Loucy (cell line): ENCODE measurements around the gene FXR2.

ENCODE experiments used
- EZH2phosphoT487 ChIP-seq: fragments of 200-600 bp; IDR thresholded peaks from 2 replicates; pipeline ENCODE4 v1.6.1; 2018; ENCODE audit warnings: antibody characterized with exemption, mild to moderate bottlenecking, moderate library complexity, borderline replicate concordance
- TF ChIP-seq, protein P1 (sequence below): fragments of 200-600 bp; sonication (generic); conservative IDR thresholded peaks from 2 replicates; pipeline ENCODE4 v1.5.1; 2014; ENCODE audit warnings: mild to moderate bottlenecking, antibody characterized with exemption, low read length

DNA sequence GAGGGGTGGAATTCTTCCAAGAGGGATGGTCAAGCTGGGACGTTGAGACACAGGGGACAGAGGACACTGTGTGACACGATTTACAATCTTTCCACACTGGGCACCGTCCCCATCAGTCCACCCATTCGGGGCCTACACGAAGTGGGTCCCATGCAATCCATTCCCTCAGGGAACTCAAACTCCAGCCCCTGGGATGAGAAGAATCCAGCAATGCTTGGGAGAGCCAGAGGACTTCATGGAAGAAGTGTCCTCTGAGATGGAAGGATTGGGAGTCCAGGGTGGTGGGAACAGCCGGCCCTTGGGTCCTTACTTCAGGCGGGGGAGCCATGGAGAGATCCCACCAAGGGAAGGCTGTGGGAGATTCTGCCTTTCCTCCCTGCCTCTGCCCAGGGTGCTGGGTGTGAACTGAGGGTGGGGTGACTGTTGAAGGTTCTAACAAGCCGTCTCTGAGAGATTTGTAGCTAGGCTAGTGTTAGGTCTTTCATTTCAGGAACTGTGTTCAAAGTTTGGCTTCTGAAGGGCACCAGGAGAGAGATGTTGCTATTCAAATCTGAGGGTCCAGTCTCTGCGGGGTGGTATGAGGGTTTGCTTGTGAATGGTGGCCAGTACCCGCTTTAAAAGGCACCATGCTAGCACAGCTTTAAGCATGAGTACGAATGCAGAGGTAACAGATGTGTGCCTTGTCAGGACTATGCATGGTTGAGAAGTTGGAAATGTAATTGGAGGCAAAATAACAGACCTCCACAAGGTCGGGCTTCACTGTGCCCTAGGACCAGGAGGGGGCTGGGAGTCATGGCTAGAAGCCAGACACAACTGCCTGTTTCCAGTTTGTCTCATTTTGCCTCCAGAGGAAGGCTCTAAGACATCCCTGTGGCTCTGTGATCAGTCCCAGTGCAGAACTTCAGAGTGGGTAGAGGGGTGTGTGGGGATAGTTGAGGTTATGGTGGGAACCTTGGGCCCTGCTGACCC is 38.0 kb upstream of the FXR2 start:
- TF ChIP-seq, protein P1, sequence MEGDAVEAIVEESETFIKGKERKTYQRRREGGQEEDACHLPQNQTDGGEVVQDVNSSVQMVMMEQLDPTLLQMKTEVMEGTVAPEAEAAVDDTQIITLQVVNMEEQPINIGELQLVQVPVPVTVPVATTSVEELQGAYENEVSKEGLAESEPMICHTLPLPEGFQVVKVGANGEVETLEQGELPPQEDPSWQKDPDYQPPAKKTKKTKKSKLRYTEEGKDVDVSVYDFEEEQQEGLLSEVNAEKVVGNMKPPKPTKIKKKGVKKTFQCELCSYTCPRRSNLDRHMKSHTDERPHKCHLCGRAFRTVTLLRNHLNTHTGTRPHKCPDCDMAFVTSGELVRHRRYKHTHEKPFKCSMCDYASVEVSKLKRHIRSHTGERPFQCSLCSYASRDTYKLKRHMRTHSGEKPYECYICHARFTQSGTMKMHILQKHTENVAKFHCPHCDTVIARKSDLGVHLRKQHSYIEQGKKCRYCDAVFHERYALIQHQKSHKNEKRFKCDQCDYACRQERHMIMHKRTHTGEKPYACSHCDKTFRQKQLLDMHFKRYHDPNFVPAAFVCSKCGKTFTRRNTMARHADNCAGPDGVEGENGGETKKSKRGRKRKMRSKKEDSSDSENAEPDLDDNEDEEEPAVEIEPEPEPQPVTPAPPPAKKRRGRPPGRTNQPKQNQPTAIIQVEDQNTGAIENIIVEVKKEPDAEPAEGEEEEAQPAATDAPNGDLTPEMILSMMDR: no peak
- TF ChIP-seq EZH2phosphoT487: no peak
